Measurements from ENCODE around the gene NUDT5. TPM values are rescaled to one million over a fixed set of nuclear protein-coding genes. Genes with fewer than 3 reads are reported as not detected.
"Not testable (repeated sequence)": the region's sequence is repeated elsewhere in the genome, so short reads cannot be mapped to it uniquely, and the experiment has no call there.

The NUDT5 gene
- total RNA-seq (2014; rRNA removed), result 82.7 and 87.1 TPM in 2 replicates
- polyA plus RNA-seq (2012), result 70.4 TPM

- peak; percentile 86 for DNase-seq (ENCODE audit: low read depth)
These were observed at the start of gene NUDT5, which contains the start of gene CDC123 for GRCh38 chr10:12195603-12196506. TSS of gene NUDT5 (minus strand) at chr10:12195891. CDS start at chr10:12186291, 9,600 bp downstream. TSS of gene CDC123 (plus strand) at chr10:12196188. CDS start at chr10:12196246, 58 bp downstream.

- no peak for DNase-seq (ENCODE audit: low read depth)
These were observed 48.4 kb upstream of the NUDT5 start for GRCh38 chr10:12243864-12244620.

GRCh38 chr10:12241810-12242529 lies 46.3 kb upstream of the NUDT5 start:
- peak; percentile 8 for DNase-seq (ENCODE audit: low read depth)

- DNase-seq (ENCODE audit: low read depth), result no peak
These were observed 43.1 kb upstream of the NUDT5 start for GRCh38 chr10:12238821-12239220.

GRCh38 chr10:12237265-12238220 lies 41.9 kb upstream of the NUDT5 start:
- no peak for DNase-seq (ENCODE audit: low read depth)

- DNase-seq (ENCODE audit: low read depth), result no peak
These were observed 40.1 kb upstream of the NUDT5 start for GRCh38 chr10:12235796-12236195.

- DNase-seq (ENCODE audit: low read depth), result no peak
These were observed 39.5 kb upstream of the NUDT5 start for GRCh38 chr10:12235116-12235694.

- DNase-seq (ENCODE audit: low read depth), result not testable (repeated sequence)
These were observed 39.0 kb upstream of the NUDT5 start for GRCh38 chr10:12234687-12235086.

GRCh38 chr10:12228851-12229250 lies 33.2 kb upstream of the NUDT5 start:
- no peak for DNase-seq (ENCODE audit: low read depth)

- not testable (repeated sequence) for DNase-seq (ENCODE audit: low read depth)
These were observed 30.7 kb upstream of the NUDT5 start for GRCh38 chr10:12226438-12226837.

- DNase-seq (ENCODE audit: low read depth), result no peak
These were observed 29.8 kb upstream of the NUDT5 start for GRCh38 chr10:12225444-12225843.

GRCh38 chr10:12221323-12222298 lies 25.9 kb upstream of the NUDT5 start:
- peak; percentile 28 for DNase-seq (ENCODE audit: low read depth)

- DNase-seq (ENCODE audit: low read depth), result no peak
These were observed 23.3 kb upstream of the NUDT5 start for GRCh38 chr10:12218991-12219390.

GRCh38 chr10:12214763-12215218 lies 19.1 kb upstream of the NUDT5 start:
- DNase-seq (ENCODE audit: low read depth), result peak; percentile 47

- no peak for DNase-seq (ENCODE audit: low read depth)
These were observed 18.4 kb upstream of the NUDT5 start for GRCh38 chr10:12214093-12214492.

- no peak for DNase-seq (ENCODE audit: low read depth)
These were observed 17.9 kb upstream of the NUDT5 start for GRCh38 chr10:12213621-12214020.

GRCh38 chr10:12212454-12212853 lies 16.8 kb upstream of the NUDT5 start:
- no peak for DNase-seq (ENCODE audit: low read depth)

GRCh38 chr10:12208460-12208859 lies 12.8 kb upstream of the NUDT5 start:
- DNase-seq (ENCODE audit: low read depth), result no peak

- no peak for DNase-seq (ENCODE audit: low read depth)
These were observed 11.4 kb upstream of the NUDT5 start for GRCh38 chr10:12207114-12207513.

All from LHCN-M2 (cell line).